HG03025 (cell line): Measurements from ENCODE around the gene YWHAE.
"Not testable (repeated sequence)": the region's sequence is repeated elsewhere in the genome, so short reads cannot be mapped to it uniquely, and the experiment has no call there.

Source experiments
- ATAC-seq: cut with Tn5 transposase; IDR thresholded peaks from one replicate; pipeline ENCODE4 v1.9.1; 2021; ENCODE audit warnings: mild to moderate bottlenecking, moderate library complexity; ENCODE audit not compliant: unreplicated experiment, low FRiP score

The YWHAE gene

DNA sequence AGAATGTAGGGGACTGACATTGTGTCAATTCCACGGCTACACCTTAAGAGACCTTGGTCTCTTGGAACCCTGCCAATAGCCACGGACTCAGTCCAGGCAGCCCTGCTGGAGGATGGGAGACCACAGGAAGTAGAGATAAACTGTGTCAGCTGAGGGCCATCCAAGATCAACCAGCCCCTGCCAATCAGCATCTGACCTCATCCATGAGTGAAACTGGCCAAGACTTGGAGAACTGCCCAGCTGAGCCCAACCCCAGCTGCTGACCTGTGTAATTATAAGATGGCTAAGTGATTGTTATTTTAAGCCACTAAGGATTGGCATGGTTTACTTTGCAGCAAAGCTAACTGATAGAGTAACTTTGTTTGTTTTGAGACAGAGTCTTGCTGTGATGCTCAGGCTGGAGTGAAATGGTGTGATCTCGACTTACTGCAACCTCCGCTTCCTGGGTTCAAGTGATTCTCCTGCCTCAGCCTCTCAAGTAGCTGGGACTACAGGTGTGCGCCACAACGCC is 13.3 kb upstream of the YWHAE start:
- ATAC-seq = no peak

DNA sequence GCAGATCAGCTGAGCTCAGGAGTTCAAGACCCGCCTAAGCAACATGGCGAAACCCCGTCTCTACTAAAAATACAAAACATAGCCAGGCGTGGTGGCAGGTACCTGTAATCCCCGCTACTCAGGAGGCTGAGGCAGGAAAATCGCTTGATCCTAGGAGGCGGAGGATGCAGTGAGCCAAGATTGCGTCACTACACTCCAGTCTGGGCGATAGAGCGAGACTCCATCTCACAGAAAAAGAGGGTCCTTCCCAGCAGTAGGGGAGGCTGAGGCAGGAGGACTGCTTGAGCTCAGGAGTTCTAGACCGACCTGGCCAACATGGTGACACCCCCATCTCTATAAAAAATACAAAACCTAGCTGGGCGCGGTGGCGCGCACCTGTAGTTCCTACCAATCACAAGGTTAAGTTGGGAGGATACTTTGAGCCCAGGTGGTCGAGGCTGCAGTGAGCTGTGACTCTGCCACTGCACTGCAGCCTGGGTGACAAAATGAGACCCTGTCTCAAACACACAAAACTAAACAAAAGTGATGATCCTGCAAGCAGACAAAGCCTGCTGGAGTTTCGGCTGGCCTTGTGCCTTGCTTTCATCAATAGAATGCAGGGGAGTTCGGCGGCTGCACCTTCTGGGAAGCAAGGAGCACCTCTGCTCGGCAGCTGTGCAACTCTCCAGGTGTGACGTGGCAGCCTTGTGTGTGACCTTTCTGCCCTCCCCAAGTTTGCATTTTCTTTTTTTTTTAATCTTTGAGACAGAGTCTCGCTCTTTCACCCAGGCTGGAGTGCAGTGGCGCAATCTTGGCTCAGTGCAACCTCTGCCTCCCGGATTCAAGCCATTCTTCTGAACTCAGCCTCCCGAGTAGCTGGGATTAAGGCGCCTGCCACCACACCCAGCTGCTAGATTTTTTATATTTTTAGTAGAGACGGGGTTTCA is 12.4 kb upstream of the YWHAE start:
- no peak for ATAC-seq

DNA sequence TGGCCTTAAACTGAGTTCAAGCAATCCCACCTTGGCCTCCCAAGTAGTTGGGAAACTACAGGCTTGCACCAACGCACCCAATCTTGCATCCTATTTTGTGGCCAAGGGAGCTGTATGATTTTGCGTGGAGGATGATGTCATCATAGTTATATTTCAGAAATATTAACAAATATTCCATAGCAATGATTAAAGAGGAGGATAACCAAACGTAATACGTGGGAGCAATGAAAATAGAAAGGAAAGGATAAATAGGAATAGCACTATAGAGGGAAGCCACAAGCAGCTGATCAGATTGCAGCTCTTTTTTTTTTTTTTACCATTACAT is 2.2 kb upstream of the YWHAE start:
- no peak for ATAC-seq

DNA sequence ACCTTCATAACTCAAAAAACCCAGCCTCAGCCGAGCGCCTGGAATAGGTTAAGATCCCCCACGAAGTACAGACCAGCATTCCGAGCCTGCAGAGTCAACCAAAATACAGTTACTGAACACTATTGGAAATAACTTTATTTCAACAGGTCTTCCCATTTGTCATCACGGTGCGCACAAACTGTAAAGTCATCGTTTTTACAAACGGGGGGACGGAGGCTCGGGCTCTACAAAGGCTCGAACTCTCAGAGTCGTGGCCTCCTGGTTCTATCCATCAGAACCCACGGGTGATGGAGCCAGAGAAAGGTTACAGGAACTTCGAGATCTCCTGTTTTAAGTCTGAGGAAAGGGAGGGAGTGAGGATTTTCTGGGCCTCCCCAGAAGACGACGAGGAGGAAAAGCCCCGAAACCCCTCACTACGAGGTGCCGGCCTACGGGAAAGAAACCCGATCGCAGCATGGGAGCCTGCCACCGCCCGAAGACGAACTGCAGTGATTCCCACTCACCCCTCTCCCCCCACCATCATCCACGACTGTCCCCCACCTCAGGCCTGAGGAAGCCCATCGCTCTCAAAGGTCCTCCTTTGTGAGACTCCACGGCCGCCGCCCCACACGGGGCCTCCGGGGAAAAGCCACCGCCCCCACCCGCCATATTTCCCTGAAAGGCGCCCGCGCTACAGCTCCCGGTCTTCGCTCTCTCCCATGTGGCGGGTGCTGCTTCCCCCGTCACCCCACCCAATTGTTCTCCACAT is 917 bp downstream of the YWHAE start:
- peak; percentile 18 for ATAC-seq

DNA sequence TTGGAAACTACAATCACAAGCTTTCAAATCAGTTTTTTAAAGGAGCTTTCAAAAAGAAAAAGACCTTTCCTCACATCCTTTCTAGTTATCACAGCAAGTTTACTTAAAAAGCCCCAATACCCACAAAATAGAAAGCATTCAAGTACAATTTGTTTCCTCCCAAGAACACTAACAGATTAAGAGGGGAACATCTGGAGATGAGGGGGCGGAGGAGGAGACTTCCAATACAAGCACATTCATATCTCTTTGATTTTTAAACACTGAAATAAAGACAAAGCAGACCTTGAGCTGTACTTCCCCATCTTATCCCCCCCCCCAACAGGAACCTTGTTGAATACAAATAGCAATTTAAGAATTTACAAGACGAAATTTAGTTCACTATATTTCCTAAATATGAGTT is 2.0 kb downstream of the YWHAE start:
- no peak for ATAC-seq

DNA sequence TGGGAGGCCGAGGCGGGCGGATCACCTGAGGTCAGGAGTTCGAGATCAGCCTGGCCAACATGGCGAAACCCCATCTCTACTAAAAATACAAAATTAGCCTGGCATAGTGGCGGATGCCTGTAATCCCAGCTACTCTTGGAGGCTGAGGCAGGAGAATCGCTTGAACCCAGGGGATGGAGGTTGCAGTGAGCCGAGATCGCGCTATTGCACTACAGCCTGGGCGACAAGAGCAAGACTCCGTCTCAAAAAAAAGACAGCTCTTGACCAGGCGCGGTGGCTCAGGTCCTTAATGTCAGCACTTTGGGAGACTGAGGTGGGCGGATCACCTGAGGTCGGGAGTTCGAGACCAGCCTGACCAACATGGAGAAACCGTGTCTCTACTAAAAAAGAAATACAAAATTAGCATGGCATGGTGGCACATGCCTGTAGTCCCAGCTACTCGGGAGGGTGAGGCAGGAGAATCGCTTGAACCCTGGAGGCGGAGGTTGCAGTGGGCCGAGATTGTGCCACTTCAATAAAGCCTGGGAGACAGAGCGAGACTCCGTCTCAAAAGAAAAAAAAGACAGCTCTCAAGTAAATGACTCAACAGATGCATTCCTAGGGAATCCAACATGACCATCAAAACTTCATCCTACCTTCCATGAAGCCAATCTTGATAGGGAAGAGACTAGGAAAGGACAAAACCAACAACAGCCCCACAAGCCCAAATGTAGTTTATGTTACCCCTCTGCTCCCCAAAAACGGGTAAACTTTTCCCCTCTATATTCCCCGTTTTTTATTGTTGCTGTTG is 4.0 kb downstream of the YWHAE start:
- ATAC-seq = not testable (repeated sequence)

DNA sequence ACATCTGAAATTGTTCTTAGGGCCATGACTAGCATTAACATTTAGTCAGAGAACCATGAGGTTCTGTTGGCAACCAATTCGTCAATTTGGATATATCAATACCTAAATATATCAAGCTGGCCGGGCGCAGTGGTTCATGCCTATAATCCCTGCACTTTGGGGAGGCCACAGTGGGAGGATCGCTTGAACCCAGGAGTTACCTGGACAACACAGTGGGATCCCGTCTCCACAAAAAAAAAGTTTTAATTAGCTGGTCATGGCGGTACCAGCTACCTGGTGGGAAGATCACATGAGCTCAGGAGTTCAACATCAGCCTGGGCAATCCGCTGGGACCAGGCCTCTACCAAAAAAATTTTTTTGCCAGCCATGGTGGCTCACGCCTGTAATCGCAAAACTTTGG is 8.4 kb downstream of the YWHAE start:
- ATAC-seq = no peak

DNA sequence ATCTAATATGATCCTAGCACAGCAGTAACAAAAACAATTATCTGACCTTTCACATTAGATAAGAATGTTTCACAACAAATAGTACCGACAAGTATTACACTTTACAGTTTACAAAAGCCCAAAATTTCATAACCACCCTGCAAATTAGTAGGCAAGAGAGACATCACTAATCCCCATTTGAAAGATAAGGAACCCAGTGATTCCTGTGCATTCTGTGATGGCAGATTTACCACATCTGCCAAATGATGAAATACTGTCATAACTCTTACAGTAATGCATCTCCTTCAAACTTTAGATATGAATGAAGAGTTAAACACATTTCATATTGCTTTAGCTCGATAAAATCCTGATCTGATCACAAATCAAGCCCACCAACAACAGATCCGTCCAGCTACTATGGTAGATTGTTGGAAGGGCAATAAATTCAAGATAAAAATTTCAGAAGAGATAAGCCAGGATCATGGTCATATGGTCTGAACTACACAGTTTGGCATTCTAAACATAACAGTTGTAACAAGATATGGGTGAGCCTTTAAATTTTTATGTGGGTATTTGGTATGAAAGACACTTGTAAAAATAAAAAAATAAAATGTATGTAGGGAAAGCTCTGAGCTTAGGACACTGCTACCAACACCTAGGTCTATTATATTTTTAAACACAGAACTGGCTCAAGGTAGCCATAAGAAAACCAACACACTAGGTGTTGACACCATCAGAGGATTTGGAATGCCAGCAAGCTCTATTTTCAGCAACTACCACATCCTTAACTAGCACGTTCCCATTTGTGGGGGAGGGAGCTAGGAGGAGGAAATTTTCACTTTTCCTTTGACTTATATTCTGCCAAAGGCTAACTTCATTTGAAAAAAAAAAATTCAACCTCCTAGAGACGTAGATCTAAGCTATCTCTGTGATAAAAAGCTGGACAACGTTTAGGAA is 9.3 kb downstream of the YWHAE start:
- no peak for ATAC-seq

GRCh38 chr17:1387490-1388227 is 12.4 kb downstream of the YWHAE start:
- ATAC-seq = not testable (repeated sequence)

GRCh38 chr17:1386675-1387190 is 13.3 kb downstream of the YWHAE start:
- not testable (repeated sequence) for ATAC-seq

GRCh38 chr17:1386265-1386664 is 13.8 kb downstream of the YWHAE start:
- ATAC-seq = no peak

GRCh38 chr17:1385861-1386260 is 14.2 kb downstream of the YWHAE start:
- ATAC-seq = no peak

DNA sequence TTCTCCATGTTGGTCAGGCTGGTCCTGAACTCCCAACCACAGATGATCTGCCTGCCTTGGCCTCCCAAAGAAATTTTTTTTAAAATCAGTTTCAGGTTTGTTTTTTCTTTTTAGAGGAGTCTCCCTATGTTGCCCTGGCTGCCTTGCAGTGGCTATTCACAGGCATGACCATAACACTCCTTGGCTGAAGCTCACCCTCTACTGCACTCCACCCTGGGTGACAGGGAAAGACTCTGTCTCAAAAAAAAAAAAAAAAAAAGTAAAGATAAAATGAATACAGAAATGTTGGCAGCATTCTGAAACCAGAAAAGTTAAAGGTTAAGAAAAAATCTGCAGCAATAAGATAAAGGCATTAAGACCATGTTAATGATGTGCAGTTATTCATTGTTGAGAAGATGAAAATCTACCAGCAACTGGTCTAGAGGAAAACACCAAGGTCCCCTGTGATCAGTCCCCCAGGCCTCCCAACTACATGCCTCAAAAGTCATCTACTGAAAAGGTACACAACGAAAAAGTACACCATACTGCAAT is 15.1 kb downstream of the YWHAE start:
- no peak for ATAC-seq

- ATAC-seq = no peak
These were observed 20.1 kb downstream of the YWHAE start for GRCh38 chr17:1379930-1380313.

- no peak for ATAC-seq
These were observed 20.7 kb downstream of the YWHAE start for GRCh38 chr17:1379208-1379929.

DNA sequence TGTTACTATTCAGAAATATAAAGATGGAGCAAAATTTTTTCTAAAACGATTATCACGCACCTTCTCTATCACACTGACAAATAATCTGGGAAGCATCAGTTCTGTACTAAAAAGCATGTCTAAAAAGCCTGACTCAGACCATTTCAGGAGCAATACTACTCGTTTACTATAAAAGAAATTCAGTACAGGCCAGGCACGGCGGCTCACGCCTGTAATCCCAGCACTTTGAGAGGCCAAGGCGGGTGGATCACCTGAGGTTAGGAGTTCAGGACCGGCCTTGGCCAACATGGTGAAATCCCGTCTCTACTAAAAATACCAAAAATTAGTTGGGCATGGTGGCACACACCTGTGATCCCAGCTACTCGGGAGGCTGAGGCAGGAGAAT is 21.6 kb downstream of the YWHAE start:
- ATAC-seq = not testable (repeated sequence)

- no peak for ATAC-seq
These were observed 22.7 kb downstream of the YWHAE start for GRCh38 chr17:1377334-1377733.

DNA sequence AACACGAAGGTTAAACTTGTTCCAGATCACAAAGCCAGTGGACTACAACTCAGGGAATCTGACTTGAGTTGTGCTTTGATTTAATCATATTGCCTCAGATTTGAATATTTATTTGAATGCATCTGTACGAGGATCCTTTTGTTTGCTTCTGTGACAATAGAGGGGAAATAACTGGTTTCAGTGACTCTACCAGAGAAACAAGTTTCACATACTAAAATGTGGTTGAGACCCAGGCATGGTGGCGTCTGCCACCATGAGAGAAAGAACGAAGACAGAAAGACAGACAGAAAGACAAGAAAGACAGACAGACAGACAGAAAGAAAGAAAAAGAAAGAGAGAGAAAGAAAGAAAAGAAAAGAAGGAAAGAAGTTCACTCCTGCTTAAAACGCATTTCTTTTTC is 24.0 kb downstream of the YWHAE start:
- no peak for ATAC-seq
